Mammary epithelial cell (primary cell): ENCODE measurements around the gene GABPB1.

Experiments used
- EZH2 ChIP-seq: IDR thresholded peaks from 2 replicates; pipeline ENCODE4 v1.6.1; 2012; ENCODE audit warnings: low read length, inconsistent platforms, borderline replicate concordance
- TF ChIP-seq, protein P1 (sequence below), 2 donors: IDR thresholded peaks in 1 of 2; conservative IDR thresholded peaks in 1 of 2; 2 replicates each; pipeline ENCODE4 v1.5.1; 2011 to 2012; ENCODE audit warnings: inconsistent platforms in 2 of 2, low read length in 2 of 2, mild to moderate bottlenecking in 2 of 2, control low read depth in 1 of 2, low read depth in 1 of 2; ENCODE audit not compliant: insufficient read depth in 1 of 2; ENCODE audit errors: extremely low read depth in 1 of 2

- no peak for TF ChIP-seq EZH2
- TF ChIP-seq, protein P1, sequence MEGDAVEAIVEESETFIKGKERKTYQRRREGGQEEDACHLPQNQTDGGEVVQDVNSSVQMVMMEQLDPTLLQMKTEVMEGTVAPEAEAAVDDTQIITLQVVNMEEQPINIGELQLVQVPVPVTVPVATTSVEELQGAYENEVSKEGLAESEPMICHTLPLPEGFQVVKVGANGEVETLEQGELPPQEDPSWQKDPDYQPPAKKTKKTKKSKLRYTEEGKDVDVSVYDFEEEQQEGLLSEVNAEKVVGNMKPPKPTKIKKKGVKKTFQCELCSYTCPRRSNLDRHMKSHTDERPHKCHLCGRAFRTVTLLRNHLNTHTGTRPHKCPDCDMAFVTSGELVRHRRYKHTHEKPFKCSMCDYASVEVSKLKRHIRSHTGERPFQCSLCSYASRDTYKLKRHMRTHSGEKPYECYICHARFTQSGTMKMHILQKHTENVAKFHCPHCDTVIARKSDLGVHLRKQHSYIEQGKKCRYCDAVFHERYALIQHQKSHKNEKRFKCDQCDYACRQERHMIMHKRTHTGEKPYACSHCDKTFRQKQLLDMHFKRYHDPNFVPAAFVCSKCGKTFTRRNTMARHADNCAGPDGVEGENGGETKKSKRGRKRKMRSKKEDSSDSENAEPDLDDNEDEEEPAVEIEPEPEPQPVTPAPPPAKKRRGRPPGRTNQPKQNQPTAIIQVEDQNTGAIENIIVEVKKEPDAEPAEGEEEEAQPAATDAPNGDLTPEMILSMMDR (conservative IDR thresholded peaks at IDR 0.05 in 1 of 2, IDR thresholded peaks at IDR 0.05 in 1 of 2; ENCODE audit: extremely low read depth in 1 of 2, insufficient read depth in 1 of 2, low read depth in 1 of 2, low read length in 2 of 2): no peak
Measured at GRCh38 chr15:50353975-50354837, 792 bp downstream of the GABPB1 start.
